Measurements from ENCODE around the gene DCP1B. TPM values are rescaled to one million over a fixed set of nuclear protein-coding genes. Genes with fewer than 3 reads are reported as not detected.
A peak's percentile ranks its signal among the peaks of the same experiment; 100 is the strongest.

Gene DCP1B
- total and polyA plus RNA-seq, 2 donors from 2014 or later, result 11.3 to 15.0 TPM

DNA sequence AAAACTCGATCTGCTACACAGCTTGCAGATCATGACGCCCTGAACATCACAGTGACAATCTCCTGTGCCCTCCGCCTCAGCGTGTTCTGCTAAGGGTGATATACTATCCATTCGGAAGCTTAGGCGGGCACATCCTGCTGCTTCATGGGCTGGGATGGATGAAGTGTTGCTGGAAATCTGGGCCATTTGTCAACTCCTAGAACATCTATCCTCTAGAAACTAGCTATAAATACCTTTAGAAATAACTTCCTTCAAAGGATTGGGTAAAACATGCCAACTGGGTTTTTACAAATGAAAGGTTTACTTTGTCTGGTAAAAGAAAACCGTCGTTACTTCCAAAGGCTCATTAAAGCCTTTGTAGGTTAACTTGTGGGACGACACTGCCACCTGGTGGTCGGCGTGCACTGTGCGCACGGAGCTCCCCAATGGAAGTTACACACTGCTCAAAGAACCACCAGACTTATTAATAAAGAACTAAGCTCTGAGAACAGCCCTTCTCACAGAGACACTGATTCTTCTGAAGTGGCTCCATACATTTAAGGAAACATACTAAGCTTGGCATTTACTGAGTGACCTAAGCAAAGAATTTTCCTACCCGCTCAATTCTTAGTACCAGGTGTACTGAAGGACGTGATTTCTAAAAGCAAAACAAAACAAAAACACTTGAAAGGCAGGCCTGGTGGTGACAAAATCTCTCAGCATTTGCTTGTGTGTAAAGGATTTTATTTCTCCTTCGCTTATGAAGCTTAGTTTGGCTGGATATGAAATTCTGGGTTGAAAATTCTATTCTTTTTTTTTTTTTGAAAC, 64.3 kb downstream of the DCP1B start:
- no peak overlapping the region for H3K9ac ChIP-seq (ENCODE audit: low read length in 3 of 3)
- peak overlapping the region in 1 of 3 donors; percentile 2 for H3K4me3 ChIP-seq (ENCODE audit: low read length in 3 of 3)
- peak; percentile 98 for TF ChIP-seq CTCF (IDR thresholded peaks at IDR 0.05; ENCODE audit: borderline replicate concordance, extremely low read depth, insufficient read depth)
- no peaks in the 10 kb centered on the region for H3K36me3 ChIP-seq (ENCODE audit: control insufficient read depth in 2 of 3, insufficient read depth in 3 of 3, low read length in 3 of 3)
- peak; percentile 90 to 92 (median 92) for DNase-seq
- H3K9me3 ChIP-seq (ENCODE audit: control insufficient read depth in 2 of 3, insufficient read depth in 1 of 3, low read length in 3 of 3), result no peaks in the 10 kb centered on the region
- no peak overlapping the region for H3K27ac ChIP-seq (ENCODE audit: low read depth in 2 of 2, low read length in 2 of 2)
- H3K27me3 ChIP-seq (ENCODE audit: control insufficient read depth, insufficient read depth, low read length), result no peaks in the 10 kb centered on the region
- peak; percentile 82 for FAIRE-seq
- intact Hi-C loops (cut with DNase I), result loop anchor here (10.0 kb wide), 2 partner anchors 145 to 295 kb away; no protein-coding TSS in a partner anchor
- peaks cover 0 to 9% (median 5%) of the 10 kb centered on the region in 3 donors for H3K4me1 ChIP-seq (ENCODE audit: control insufficient read depth in 2 of 3, insufficient read depth in 2 of 3, low read depth in 1 of 3, low read length in 3 of 3)

- intact Hi-C loops (cut with DNase I), result loop anchor here (10.0 kb wide), 2 partner anchors 145 to 295 kb away; no protein-coding TSS in a partner anchor
- peaks cover 0 to 9% (median 5%) of the 10 kb centered on the region in 3 donors for H3K4me1 ChIP-seq (ENCODE audit: control insufficient read depth in 2 of 3, insufficient read depth in 2 of 3, low read depth in 1 of 3, low read length in 3 of 3)
- no peak for FAIRE-seq
- DNase-seq, result no peak
- H3K4me3 ChIP-seq (ENCODE audit: low read length in 3 of 3), result no peak overlapping the region
- no peak for TF ChIP-seq CTCF (IDR thresholded peaks at IDR 0.05; ENCODE audit: borderline replicate concordance, extremely low read depth, insufficient read depth)
- H3K27ac ChIP-seq (ENCODE audit: low read depth in 2 of 2, low read length in 2 of 2), result no peak overlapping the region
- H3K9ac ChIP-seq (ENCODE audit: low read length in 3 of 3), result no peak overlapping the region
- no peaks in the 10 kb centered on the region for H3K27me3 ChIP-seq (ENCODE audit: control insufficient read depth, insufficient read depth, low read length)
- H3K36me3 ChIP-seq (ENCODE audit: control insufficient read depth in 2 of 3, insufficient read depth in 3 of 3, low read length in 3 of 3), result no peaks in the 10 kb centered on the region
- H3K9me3 ChIP-seq (ENCODE audit: control insufficient read depth in 2 of 3, insufficient read depth in 1 of 3, low read length in 3 of 3), result no peaks in the 10 kb centered on the region
Measured at GRCh38 chr12:1939331-1939730, 64.9 kb downstream of the DCP1B start.

DNA sequence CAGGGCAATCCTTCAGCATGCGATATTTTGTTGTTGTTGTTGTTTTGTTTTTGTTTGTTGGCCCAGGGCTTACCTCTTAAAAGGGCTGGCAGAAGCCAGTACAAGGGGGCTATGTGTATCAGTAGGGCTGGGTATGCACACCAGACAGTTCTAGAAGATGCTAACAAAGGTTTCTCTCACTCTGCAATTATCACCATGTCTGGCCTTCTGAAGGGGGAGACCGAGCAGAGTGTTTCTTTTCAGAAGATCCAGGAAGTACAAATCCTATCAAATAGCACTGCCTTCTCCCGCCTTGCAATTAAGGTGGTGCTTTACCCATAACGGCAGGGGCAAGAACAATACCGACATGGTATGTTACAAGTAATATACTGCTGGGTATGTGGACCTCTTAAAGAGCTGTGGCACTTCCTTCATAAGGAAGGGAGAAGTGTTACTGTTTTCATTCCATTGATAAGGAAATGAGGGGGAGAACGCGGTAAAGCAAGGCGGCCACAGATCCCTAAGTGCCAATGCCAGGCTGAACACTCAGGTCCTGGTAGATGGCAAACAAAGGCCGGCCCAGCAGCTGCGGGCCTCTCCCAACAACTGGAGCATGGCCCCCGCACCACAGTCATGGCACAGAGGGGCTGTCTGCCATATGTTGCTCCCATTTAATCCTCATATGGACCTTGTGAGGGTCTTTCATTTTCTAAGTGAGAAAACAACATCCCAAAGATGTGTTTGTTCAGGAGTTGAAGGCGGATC, 66.6 kb downstream of the DCP1B start:
- H3K9ac ChIP-seq (ENCODE audit: low read length in 3 of 3), result no peak overlapping the region
- H3K36me3 ChIP-seq (ENCODE audit: control insufficient read depth in 2 of 3, insufficient read depth in 3 of 3, low read length in 3 of 3), result peaks cover 0 to 2% (median 0%) of the 10 kb centered on the region in 3 donors
- H3K27me3 ChIP-seq (ENCODE audit: control insufficient read depth, insufficient read depth, low read length), result no peaks in the 10 kb centered on the region
- H3K27ac ChIP-seq (ENCODE audit: low read depth in 2 of 2, low read length in 2 of 2), result no peak overlapping the region
- TF ChIP-seq CTCF (IDR thresholded peaks at IDR 0.05; ENCODE audit: borderline replicate concordance, extremely low read depth, insufficient read depth), result no peak
- no peak overlapping the region for H3K4me3 ChIP-seq (ENCODE audit: low read length in 3 of 3)
- DNase-seq (no peak), FAIRE-seq (no peak)
- intact Hi-C loops (cut with DNase I), result loop anchor here (10.0 kb wide), 2 partner anchors 143 to 293 kb away; no protein-coding TSS in a partner anchor
- peaks cover 5 to 22% (median 20%) of the 10 kb centered on the region in 3 donors for H3K4me1 ChIP-seq (ENCODE audit: control insufficient read depth in 2 of 3, insufficient read depth in 2 of 3, low read depth in 1 of 3, low read length in 3 of 3)
- peaks cover 0 to 3% (median 0%) of the 10 kb centered on the region in 3 donors for H3K9me3 ChIP-seq (ENCODE audit: control insufficient read depth in 2 of 3, insufficient read depth in 1 of 3, low read length in 3 of 3)
